HuH-7.5 (cell line): ENCODE data around the gene GRAP2.

ENCODE experiments used
- DNase-seq: peaks from one replicate; pipeline ENCODE4 v3.0.0; 2011; ENCODE audit warnings: low spot score

The GRAP2 gene

DNA sequence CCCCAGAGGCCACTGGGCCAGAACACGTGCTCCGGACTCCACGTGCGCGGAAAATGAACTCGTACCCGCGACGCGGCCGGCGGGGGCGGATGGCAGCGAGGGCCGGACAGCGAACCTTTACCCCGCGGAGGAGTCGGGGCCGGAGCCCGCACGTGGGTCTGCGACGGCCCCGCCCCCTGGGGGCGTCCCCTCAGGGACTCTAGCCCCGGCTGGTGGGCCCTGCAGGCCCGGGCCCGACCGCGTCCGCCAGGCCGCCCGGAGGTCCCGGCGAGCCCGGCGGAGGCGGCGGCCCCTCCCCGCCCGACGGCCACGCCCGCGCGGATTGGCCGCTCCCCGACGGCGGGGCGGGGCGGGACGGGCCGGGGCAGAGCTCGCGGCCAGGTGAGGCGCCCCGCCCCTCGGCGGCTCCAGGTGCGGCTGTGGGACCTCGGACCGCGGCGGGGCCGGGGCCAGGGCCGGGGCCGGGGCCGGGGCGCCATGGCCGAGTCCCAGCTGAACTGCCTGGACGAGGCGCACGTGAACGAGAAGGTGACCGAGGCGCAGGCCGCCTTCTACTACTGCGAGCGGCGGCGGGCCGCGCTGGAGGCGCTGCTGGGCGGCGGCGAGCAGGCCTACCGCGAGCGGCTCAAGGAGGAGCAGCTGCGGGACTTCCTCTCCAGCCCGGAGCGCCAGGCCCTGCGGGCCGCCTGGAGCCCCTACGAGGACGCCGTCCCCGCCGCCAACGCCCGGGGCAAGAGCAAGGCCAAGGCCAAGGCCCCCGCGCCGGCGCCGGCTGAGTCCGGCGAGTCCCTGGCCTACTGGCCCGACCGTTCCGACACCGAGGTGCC lies 93.9 kb downstream of the GRAP2 start, which contains the start of gene FAM83F:
TSS of gene FAM83F (plus strand) at position 389 of the 827 bp plus-strand sequence. CDS start at position 478, 89 bp downstream.
- no peak for DNase-seq

DNA sequence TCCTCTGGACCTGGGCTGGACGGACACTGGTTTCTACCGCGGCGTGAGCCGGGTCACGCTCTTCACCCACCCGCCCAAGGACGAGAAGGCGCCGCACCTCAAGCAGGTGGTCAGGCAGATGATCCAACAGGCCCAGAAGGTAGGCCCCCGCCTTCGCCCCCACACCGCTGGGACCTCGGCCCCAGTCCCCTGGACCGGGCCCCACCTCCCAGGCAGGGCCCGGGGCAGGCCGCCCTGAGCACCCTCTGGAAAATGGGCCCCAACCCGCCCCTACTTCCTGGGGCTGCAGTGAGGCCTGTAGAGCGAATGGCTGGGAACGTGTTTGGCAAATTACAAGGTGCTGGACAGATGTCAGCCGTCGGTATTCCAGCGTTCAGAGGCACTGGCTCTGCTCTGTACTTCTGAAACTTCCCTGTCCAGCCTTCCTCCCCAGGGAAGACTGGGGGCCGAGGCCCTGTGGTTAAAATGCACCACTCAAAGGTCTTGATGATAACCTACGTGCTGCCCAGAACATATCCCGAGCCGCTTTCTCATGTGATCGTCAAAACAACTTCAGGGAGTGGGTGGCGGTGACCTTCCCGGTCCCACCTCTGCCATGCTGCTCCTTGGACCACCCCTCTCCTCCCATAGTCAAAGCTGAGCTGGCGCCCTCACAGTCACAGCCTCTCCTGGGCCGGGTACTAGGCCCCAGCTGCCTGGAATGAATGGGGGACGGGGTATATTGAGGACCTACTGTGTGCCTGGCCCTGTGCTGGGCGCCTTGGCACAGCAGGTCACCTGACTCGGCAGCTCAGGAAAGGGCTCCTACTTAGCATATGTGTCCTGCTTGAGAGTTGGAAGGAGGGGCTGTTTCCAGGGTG lies 94.7 kb downstream of the GRAP2 start:
- DNase-seq: no peak

DNA sequence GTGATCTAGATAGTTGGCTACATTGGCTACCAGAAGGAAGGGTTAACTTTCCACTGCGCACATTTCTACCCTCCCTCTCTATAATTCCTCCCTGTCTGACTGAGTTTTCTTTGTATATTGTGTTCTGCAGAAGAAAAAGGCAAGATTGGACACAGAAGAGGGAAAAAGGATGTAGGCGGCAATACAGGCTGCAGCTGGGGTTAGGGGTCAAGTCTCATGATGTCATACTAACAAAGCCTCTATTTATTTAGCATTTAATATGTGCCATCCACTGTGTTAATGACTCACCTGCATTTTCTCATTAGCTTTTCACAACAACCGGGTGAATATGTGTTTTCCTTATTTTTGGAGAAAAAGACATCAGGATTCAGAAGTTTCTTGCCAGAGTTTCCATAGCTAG lies 95.8 kb downstream of the GRAP2 start:
- no peak for DNase-seq

DNA sequence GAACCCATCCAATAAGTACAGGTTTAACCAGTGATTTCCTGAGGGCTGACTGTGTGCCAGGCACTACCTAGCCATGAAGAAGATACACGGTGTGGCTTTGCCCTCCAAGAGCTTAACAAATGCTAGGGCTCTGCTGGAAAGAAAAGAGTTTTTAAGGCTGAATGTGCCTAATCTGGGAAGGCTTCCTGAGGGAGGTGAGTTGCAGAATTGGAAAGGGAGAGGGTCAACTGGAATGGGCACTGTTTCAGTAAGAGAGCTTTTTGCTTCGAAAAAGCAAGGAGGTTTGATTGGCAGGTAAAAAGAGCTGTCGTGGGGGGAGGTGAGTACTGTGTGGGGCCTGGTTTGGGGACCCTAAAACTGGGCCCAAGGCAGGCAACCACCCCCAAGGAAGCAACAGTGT lies 96.5 kb downstream of the GRAP2 start:
- no peak for DNase-seq

DNA sequence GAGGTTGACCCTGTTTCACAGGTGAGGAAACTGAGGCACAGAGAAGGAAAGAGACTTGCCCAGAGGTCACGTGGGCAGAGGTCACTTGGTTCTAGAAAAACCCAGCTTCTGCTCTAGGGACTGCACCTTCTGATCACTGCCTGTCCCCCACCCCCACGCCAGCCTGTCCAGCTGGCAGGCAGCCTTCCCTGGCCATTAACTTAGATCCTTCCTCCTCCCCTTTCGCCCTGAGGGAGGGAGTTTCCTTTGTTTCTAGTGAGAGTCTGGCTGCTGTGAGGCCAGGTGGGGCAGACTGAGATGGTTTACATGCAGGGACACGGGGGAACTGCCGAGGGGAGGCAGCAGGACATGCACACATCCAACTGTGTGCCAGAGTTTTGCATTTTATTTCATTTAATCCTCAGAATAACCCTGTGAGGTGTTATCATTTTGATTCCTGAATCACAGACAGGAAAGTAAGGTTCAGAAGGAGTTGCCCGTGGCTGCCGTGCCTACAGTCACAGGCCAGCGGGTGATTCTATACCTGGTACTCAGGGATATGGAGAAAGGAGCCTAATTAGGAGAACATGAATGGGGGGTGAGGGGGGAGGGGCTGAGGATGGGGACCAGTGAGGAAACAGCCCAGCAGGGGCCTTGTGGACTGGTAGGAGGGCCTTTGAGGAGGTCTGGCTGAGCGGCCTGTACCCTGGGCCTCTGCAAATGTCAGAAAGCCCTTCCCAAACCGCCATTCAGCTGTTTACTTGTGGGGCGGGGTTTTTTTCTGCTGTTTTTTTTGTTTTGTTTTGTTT lies 97.2 kb downstream of the GRAP2 start:
- DNase-seq: peak; percentile 40

DNA sequence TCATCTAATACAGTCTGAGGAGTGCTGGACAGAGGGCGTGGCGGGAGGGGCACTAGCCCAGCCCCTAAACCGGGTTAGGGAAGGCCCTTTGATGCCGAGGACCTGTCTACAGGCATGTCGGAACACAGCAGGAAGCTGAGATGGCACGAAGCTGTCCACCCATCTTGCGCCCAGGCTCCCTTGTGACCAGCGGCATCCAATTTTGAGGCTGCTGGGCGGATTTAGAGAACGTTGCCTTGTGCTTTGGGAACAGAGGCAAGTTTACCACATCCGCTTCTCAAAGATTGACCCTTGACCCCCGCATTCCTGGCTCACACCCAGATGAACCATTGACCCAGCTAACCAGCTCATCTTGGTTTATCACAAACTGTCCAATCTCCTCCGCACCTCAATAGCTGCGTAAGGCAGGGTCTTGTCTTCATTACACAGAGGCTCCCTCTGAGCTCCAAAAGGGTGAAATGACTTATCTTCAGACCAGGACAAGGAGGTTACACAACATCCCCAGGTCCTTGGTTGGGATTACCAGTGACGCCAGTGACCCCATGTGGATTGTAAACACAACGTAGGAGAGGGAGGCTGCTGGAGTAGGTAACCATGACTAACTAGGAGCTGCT lies 98.4 kb downstream of the GRAP2 start:
- DNase-seq: peak; percentile 82

DNA sequence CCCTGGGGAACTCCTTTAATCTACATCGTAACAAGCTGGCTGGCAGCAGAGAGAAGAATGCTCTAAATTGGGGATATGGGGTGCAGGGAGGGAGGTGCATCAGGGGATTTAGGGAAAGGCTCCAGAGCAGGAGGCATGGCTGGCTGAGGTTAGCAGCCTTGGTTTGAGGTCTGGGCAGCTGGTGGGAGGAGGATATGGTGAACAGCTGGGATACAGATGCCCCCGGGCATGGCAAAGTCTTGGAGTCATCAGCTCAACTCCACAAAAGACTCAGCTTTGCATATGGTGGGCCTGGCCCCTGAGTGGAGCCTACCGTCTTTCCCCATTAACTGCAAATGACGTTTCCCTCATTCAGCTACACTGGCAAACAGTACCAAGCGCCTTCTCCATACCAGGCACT lies 99.3 kb downstream of the GRAP2 start:
- DNase-seq: no peak

DNA sequence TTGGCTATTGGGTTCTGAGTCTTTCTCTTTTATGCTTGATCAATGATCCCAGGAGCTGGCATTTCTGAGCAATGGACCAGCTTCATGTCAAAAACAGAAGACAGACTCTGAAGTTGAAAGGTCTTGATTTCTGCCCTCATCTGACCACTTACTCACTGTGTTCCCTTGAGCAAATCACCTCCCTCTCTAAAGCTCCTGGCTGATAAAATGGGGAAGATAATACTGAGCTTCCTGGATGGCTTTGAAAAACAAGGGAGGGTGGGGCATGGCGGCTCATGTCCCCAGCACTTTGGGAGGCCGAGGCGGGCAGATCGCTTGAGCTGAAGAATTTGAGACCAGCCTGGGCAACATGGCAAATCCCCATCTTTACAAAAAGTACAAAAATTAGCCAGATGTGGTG lies 100.2 kb downstream of the GRAP2 start:
- no peak for DNase-seq

DNA sequence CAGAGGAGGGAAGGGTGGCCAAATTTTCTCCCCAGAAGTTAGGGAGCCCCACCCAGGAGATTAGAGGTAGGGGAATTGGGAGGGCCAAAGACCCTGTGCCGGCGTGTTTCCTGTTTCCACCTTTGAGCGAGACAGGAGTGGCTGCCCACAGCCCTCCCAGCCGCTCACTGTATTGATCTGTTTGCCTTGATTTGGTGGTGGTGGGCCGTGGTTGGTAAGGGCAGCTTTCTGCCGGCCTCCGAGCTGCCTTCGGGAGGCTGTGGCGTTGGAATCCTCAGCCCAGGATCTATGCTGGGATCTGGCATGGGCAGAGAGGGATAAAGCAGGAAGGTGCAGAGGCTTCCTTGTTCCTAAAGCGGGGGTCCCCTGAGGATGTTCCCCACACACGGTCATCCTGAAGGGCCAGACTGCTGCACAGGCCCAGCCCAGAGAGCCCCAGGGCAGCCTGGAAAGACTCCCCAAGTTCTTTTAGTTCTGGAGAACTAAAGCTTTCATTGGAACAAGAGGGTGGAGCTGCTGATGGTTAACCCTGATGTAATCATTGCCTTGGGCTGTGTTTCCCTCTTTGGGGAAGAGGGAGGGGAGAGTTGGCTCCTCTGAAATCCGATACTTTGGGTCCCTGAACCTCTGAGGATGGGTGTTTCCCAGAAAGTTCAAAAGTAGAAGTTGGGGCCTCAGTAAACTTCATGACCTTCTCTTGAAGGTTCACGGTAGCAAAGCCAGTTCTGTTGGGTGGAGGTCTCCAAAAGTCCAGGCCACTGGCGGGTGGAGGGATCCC lies 101.1 kb downstream of the GRAP2 start:
- DNase-seq: peak; percentile 43

DNA sequence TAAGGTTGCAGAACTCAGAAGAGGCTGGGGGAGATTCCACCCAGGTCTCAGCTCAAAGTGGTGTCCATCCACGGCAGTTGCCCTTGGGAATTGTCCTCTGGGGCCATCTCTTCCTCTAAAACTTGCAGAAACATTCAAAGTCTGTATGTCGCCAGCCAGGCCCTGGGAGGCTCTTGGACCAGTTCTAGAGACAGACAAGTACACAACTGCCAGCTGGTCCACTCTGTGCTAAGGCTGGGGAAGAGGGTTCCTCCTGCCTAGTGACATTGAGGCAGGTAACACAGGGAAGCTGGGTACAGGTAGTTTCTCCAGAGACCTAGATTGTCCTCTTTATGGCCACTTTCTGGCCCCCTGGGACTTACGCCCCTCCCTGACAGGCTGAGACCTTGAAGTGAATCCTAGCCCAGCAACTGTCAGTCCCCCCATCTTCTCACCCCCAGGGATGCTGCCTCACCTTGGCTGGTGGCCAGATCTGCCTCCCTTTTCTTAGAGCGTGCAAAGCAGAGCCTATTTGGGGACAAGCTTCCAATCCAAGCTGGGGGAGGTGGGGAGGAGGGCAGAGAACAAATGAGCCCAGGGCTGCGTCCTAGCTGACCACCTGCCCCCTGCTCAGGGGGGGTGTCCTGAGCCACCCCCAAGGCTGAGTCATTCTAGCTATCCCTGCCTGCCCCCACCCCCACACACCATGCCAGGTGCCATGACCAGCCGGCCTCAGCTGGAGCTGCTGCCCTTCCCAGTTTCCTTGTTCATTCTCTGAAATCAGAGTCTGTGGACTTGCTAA lies 102.2 kb downstream of the GRAP2 start:
- DNase-seq: no peak

DNA sequence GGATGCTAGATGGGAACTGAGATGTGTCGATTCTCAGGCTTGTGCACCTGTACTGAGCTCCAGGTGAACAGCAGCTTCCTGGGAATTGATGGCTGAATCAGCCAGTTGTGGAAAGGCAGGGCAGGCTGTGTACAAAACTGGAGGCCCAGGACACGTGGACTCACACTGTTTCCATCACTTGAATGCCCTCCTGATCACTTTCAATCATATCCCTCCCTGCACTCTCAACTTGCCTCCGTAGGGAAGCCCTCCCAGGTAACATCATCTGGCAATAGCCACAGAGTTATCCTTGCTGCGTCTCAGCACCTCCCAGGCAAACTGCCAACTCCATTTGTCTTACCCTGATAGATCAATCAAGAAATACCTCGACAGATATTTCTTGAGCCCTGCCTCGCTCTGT lies 104.0 kb downstream of the GRAP2 start:
- no peak for DNase-seq

DNA sequence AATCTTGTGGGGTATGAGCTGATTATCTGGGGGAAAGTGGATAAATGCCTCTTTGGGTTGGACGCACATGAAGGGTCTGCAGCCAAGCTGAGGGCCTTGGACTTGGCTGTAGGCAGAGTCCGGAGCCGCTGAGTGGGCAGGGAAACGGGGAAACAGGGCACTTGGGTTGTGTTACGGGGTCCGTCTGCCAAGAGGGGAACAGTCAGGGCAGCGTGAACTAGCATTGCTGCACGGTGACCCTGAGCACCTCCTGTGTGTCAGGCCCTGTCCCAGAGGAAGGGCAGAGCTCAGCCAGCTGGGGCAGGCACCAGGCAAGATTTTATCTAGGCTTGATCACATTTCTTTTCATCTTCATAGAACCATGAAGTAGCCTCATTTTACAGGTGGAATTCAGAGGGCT lies 105.8 kb downstream of the GRAP2 start:
- no peak for DNase-seq

DNA sequence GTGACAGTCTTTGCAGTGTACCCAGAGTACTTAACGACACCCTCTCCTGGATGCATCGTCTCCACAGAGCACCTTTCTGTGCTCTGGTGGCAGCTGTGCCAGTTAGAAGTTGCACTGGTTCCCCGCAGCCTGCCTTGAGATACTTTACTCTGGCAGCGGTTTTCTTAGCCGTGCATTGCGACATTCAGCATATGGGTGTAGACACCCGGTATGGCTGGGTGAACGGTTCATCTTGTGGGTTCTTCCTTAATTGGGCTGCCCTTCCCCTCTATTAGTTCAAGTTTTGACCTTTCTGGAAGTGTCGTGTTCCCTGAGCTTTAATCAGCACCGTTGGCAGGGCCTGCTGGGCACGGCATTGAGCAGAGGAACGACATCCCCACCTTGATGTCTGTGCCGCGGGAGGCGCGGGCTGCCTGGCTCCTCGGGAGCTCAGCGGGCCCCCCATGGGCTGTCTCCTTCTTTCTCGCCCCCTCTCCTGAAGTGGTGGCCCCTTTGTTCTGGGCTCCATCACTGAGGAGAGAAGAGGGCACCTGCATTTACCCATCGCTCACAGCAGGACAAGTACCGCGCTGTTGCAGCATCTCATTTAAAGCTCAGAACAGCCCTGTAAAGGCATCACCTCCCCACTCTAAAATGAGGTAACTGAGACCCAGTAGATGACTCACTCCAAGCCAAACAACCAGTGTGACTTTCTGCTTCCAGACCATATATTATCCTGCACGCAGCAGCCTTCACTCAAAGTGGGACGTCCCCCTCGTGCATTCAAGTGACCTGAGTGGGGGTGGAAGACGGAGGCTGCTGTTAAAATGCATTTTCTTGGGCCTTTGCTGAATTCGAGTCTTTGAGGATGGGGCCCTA lies 107.2 kb downstream of the GRAP2 start:
- DNase-seq: no peak

DNA sequence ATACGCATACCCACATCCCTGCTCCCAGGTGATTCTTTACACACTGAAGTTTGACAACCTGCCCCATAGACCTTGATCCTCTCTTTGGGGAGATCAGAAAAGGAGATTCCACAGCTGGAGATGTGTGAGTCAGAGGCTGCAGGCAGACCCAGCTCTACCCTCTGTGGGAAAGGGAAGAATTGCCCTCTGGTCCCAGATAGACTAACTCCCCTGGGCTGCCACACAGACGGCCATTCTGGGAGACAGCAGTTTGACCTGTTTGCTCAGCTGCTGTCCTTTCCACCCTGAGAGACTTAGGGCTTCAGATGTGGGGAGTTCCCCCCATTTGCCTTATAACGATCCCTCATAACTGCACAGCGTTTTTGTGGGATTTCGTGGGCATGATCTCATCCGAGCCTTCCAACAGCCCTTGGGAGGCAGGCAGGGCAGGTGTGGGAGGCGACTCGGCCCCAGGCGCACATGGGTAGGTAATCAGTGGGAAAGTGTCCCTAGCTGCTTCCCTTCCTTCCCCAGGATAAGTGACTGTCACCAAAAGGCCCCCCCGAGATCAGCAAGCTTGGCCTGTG lies 107.9 kb downstream of the GRAP2 start:
- DNase-seq: no peak

DNA sequence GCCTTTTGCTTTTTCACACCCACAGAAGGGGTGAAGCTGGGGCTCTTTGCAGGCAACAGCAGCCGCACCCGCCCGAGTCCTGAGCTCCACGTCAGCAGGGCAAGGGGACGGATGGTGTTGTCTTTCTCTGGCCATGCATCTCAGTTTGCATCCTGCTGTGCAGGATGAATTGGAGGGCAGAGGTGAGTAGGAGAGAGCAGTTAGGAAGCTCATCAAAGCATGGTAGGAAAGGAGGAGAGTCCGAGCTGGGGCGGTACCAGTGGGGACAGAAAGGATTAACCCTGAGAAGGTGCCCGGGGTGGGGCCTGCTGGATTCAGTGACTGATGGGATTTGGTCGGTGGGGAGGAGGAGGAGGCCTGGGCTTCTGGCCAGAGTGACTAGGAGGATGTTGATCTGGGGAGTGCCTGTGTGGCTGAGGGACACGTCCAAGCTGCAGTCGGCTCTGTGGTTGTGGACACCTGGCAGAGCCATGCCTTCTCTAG lies 108.4 kb downstream of the GRAP2 start:
- no peak for DNase-seq

DNA sequence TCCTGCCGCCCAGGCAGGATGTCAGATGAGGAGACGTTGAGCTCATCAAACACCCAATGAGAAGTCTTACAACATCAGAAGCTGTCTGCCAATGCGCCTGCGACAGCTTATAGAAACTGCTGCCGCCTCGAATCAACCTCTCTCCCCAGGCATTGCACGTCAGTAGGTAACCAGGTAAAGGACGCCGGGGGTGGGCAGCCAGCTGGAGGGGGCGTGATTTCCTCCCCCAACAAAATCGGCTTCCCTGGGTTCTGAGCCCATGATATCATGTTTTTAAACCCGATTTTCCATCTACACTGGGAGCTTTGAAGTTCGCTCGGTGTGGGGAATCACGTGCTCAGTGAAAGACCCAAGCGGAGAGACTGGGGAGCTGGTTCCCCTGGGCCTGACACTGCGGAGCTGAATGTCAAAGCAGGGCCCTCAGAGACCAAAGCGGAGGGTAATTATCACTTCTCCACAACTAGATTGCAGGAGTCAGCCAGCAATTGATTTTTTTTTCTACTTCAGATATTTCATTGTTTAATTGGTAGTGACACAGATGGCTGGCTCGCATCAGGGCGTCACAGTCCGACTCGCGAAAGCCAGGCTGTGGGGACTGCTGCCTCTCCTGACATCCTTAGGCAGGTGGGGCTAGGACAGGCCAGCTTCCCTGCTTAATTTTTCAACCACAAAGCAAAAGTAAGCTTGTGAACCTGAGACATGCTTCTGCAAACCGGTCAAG lies 109.2 kb downstream of the GRAP2 start:
- no peak for DNase-seq

DNA sequence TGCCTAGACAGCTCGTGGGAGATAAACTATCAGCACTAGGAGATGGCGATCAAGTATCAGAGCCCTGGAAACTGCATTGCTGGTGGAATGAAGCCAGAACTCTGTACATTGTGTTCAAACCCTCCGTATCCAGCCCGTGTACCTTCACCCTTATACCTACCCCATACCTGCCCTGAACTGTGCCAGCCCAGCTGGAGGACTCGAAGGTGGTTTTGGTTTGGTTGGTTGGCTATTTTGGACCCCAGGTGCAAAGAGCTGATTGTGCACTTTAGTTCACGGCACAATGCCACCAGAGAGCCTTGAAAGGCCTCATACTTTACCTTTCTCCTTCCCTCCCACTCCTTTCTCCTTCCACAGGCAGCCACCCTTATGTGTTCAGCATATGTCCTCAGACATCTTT lies 109.9 kb downstream of the GRAP2 start:
- no peak for DNase-seq

DNA sequence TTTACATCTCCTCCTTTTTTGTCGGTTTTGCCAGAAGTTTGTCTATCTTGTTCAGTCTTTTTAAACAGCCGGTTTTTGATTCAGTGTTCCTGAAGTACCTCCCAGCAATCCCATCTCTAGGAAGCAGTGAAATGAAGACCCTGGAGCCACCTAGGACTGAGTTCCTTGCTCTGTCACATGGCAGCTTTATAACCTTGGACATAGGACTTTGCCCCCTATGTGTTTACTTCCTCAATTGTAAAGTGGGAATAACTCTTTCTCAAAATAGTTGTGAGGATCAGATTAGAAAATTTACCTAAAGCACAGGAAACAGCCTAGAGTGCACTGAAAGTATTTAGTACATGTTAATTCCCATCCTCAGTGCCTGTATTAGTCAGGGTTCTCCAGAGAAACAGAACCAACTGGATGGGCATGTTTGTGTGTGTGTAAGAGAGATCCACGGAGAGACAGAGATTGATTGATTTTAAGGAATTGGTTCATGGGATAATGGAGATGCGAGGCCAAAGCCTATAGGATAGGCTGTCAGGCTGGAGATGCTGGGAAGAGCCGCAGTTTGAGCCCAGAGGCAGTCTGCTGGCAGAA lies 113.9 kb downstream of the GRAP2 start:
- DNase-seq: no peak
